ENCODE results near the gene PTX4.
"Not testable (repeated sequence)": the region's sequence is repeated elsewhere in the genome, so short reads cannot be mapped to it uniquely, and the experiment has no call there.

The PTX4 gene

GRCh38 chr16:1471569-1472194 is 17.1 kb downstream of the PTX4 start:
- ATAC-seq (replicated peaks) (no peak), DNase-seq (no peak)
- Mint-ChIP-seq H3K27ac (peak overlapping the region; percentile 95), H3K9me3 (no peaks in the 10 kb centered on the region), H3K27me3 (no peaks in the 10 kb centered on the region), H3K4me3 (peak overlapping the region; percentile 56 to 80), H3K4me1 (peaks cover 34 to 72% of the 10 kb centered on the region in 2 donors), H3K36me3 (peaks cover 1 to 19% of the 10 kb centered on the region in 2 donors)

GRCh38 chr16:1470481-1471251 is 18.1 kb downstream of the PTX4 start:
- H3K27ac Mint-ChIP-seq: peak overlapping the region; percentile 95

GRCh38 chr16:1469693-1470201 is 19.0 kb downstream of the PTX4 start:
- no peaks in the 10 kb centered on the region for H3K27me3 Mint-ChIP-seq
- peak overlapping the region; percentile 95 for H3K27ac Mint-ChIP-seq
- peak; percentile 15 to 56 for ATAC-seq (replicated peaks)
- H3K4me3 Mint-ChIP-seq: peak overlapping the region; percentile 54 to 76
- no peaks in the 10 kb centered on the region for H3K9me3 Mint-ChIP-seq
- H3K36me3 Mint-ChIP-seq: peaks cover 1 to 19% of the 10 kb centered on the region in 2 donors
- no peak for DNase-seq
- H3K4me1 Mint-ChIP-seq: peaks cover 36 to 63% of the 10 kb centered on the region in 2 donors

More at GRCh38 chr16:1470481-1471251, 18.1 kb downstream of the PTX4 start:
- DNase-seq (no peak), ATAC-seq (replicated peaks) (peak in 1 of 2 donors; percentile 23)
- Mint-ChIP-seq H3K4me3 (peak overlapping the region; percentile 56 to 80), H3K4me1 (peaks cover 34 to 67% of the 10 kb centered on the region in 2 donors), H3K9me3 (no peaks in the 10 kb centered on the region), H3K36me3 (peaks cover 1 to 19% of the 10 kb centered on the region in 2 donors), H3K27me3 (no peaks in the 10 kb centered on the region)

GRCh38 chr16:1469141-1469540 is 19.6 kb downstream of the PTX4 start:
- H3K4me3 Mint-ChIP-seq; H3K27me3 Mint-ChIP-seq; H3K9me3 Mint-ChIP-seq; ATAC-seq (replicated peaks); DNase-seq: not testable (repeated sequence)
- H3K36me3 Mint-ChIP-seq: peaks cover 4 to 22% of the 10 kb centered on the region in 2 donors
- H3K4me1 Mint-ChIP-seq: peaks cover 37 to 62% of the 10 kb centered on the region in 2 donors
- peak overlapping the region; percentile 95 for H3K27ac Mint-ChIP-seq

- no peak overlapping the region for H3K27ac Mint-ChIP-seq
- no peaks in the 10 kb centered on the region for H3K27me3 Mint-ChIP-seq
- peaks cover 4 to 23% of the 10 kb centered on the region in 2 donors for H3K36me3 Mint-ChIP-seq
- no peaks in the 10 kb centered on the region for H3K9me3 Mint-ChIP-seq
- ATAC-seq (replicated peaks): no peak
- no peak for DNase-seq
- no peak overlapping the region for H3K4me3 Mint-ChIP-seq
- peaks cover 39 to 55% of the 10 kb centered on the region in 2 donors for H3K4me1 Mint-ChIP-seq
Measured at GRCh38 chr16:1468426-1468810, 20.3 kb downstream of the PTX4 start.

- Mint-ChIP-seq H3K36me3 (peaks cover 11 to 29% of the 10 kb centered on the region in 2 donors), H3K4me1 (peaks cover 31 to 41% of the 10 kb centered on the region in 2 donors), H3K27me3 (no peaks in the 10 kb centered on the region), H3K4me3 (no peak overlapping the region), H3K9me3 (no peaks in the 10 kb centered on the region), H3K27ac (peak overlapping the region; percentile 75)
- DNase-seq (no peak), ATAC-seq (replicated peaks) (no peak)
Measured at GRCh38 chr16:1466968-1467521, 21.7 kb downstream of the PTX4 start.

- Mint-ChIP-seq H3K27ac (peak overlapping the region; percentile 57), H3K4me3 (no peak overlapping the region), H3K4me1 (peaks cover 22 to 31% of the 10 kb centered on the region in 2 donors), H3K36me3 (peaks cover 15 to 33% of the 10 kb centered on the region in 2 donors), H3K27me3 (no peaks in the 10 kb centered on the region), H3K9me3 (no peaks in the 10 kb centered on the region)
- ATAC-seq (replicated peaks) (no peak), DNase-seq (no peak)
Measured at GRCh38 chr16:1466054-1466453, 22.7 kb downstream of the PTX4 start.

GRCh38 chr16:1465567-1465915 is 23.2 kb downstream of the PTX4 start:
- Mint-ChIP-seq H3K27me3 (no peaks in the 10 kb centered on the region), H3K4me1 (peaks cover 17 to 26% of the 10 kb centered on the region in 2 donors), H3K27ac (peak overlapping the region; percentile 54), H3K4me3 (no peak overlapping the region), H3K9me3 (no peaks in the 10 kb centered on the region), H3K36me3 (peaks cover 18 to 34% of the 10 kb centered on the region in 2 donors)
- ATAC-seq (replicated peaks): no peak
- no peak for DNase-seq

- Mint-ChIP-seq H3K4me3 (no peak overlapping the region), H3K36me3 (peaks cover 18 to 39% of the 10 kb centered on the region in 2 donors), H3K9me3 (no peaks in the 10 kb centered on the region), H3K27me3 (no peaks in the 10 kb centered on the region), H3K27ac (peak overlapping the region; percentile 60), H3K4me1 (peaks cover 17 to 23% of the 10 kb centered on the region in 2 donors)
- ATAC-seq (replicated peaks) (no peak), DNase-seq (no peak)
Measured at GRCh38 chr16:1464894-1465566, 23.7 kb downstream of the PTX4 start.

GRCh38 chr16:1464196-1464893 is 24.4 kb downstream of the PTX4 start:
- H3K4me3 Mint-ChIP-seq: no peak overlapping the region
- no peaks in the 10 kb centered on the region for H3K9me3 Mint-ChIP-seq
- H3K27me3 Mint-ChIP-seq: no peaks in the 10 kb centered on the region
- H3K36me3 Mint-ChIP-seq: peaks cover 21 to 44% of the 10 kb centered on the region in 2 donors
- no peak overlapping the region for H3K27ac Mint-ChIP-seq
- DNase-seq (no peak), ATAC-seq (replicated peaks) (no peak)
- H3K4me1 Mint-ChIP-seq: peaks cover 16 to 22% of the 10 kb centered on the region in 2 donors

GRCh38 chr16:1461146-1461545 is 27.6 kb downstream of the PTX4 start:
- H3K27ac Mint-ChIP-seq: no peak overlapping the region

GRCh38 chr16:1460602-1461138 is 28.1 kb downstream of the PTX4 start:
- Mint-ChIP-seq H3K27me3 (no peaks in the 10 kb centered on the region), H3K4me3 (no peak overlapping the region)

More at GRCh38 chr16:1461146-1461545, 27.6 kb downstream of the PTX4 start:
- no peak for DNase-seq
- ATAC-seq (replicated peaks): no peak
- H3K36me3 Mint-ChIP-seq: peaks cover 33 to 45% of the 10 kb centered on the region in 2 donors
- H3K27me3 Mint-ChIP-seq: no peaks in the 10 kb centered on the region
- peaks cover 24 to 26% of the 10 kb centered on the region in 2 donors for H3K4me1 Mint-ChIP-seq
- H3K4me3 Mint-ChIP-seq: no peak overlapping the region
- H3K9me3 Mint-ChIP-seq: no peaks in the 10 kb centered on the region

GRCh38 chr16:1459967-1460366 is 28.8 kb downstream of the PTX4 start:
- Mint-ChIP-seq H3K4me1 (peaks cover 23 to 26% of the 10 kb centered on the region in 2 donors), H3K36me3 (peaks cover 37 to 47% of the 10 kb centered on the region in 2 donors), H3K27me3 (no peaks in the 10 kb centered on the region), H3K4me3 (no peak overlapping the region), H3K9me3 (no peaks in the 10 kb centered on the region), H3K27ac (peak overlapping the region; percentile 93)
- ATAC-seq (replicated peaks) (no peak), DNase-seq (no peak)

More at GRCh38 chr16:1460602-1461138, 28.1 kb downstream of the PTX4 start:
- no peaks in the 10 kb centered on the region for H3K9me3 Mint-ChIP-seq
- peak overlapping the region; percentile 93 for H3K27ac Mint-ChIP-seq
- DNase-seq (no peak), ATAC-seq (replicated peaks) (no peak)
- peaks cover 34 to 45% of the 10 kb centered on the region in 2 donors for H3K36me3 Mint-ChIP-seq
- H3K4me1 Mint-ChIP-seq: peaks cover 24 to 26% of the 10 kb centered on the region in 2 donors

All from stimulated activated naive B cell treated with anti-CD40 and anti-IgM and Interleukin-4, amounts not matched to agents 10 μg/mL and 1 μg/mL and 100 μg/mL, for 72 hours (primary cell).